ENCODE data around the gene GTF2H1. TPM values are rescaled to one million over a fixed set of nuclear protein-coding genes. Genes with fewer than 3 reads are reported as not detected.

The GTF2H1 gene
- total and polyA plus RNA-seq, 9 of the 15 experiments (the other 6 are each of a cell fraction or from before 2014, with no cell fraction given) = 56.9 to 126 (median 92.1) TPM

DNA sequence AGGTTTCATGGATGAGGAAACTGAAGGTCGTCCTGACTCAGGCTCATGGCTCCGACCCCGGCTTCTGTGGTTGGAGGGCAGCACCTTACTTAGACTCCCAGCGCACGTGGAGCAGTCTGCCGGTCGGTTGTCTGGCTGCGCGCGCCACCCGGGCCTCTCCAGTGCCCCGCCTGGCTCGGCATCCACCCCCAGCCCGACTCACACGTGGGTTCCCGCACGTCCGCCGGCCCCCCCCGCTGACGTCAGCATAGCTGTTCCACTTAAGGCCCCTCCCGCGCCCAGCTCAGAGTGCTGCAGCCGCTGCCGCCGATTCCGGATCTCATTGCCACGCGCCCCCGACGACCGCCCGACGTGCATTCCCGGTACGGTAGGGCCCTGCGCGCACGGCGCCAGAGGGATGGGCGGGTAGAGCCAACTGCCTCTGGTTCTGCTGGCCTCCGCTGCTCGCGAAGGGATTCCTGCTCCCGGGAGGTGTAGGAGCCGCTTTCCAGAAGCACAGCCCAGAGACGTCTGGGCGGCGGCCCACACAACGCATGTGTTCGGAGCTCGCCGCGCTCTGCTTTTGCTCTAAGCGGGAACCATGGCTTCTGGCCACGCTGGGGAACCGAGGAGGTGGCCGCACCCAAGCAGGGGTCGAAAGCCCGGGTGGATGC, 72.0 kb downstream of the GTF2H1 start, which contains the start of gene LDHA (continued):
- TF ChIP-seq MGA (IDR thresholded peaks at IDR 0.05) (peak; percentile 98), HMBOX1 (IDR thresholded peaks at IDR 0.05) (no peak), CC2D1A (IDR thresholded peaks at IDR 0.05) (no peak), ILK (tag; IDR thresholded peaks at IDR 0.05; ENCODE audit: borderline replicate concordance, low read depth) (no peak), ZNF785 (CRISPR knock-in tag; IDR thresholded peaks at IDR 0.05) (no peak), SAFB (IDR thresholded peaks at IDR 0.05; ENCODE audit: borderline replicate concordance, low read depth, low read length) (no peak), CXXC5 (CRISPR knock-in tag; IDR thresholded peaks at IDR 0.05) (peak; percentile 96), RB1 (IDR thresholded peaks at IDR 0.05; ENCODE audit: low read depth) (peak; percentile 80; the same call in 1 of the 2 replicates), GABPB1 (CRISPR knock-in tag; IDR thresholded peaks at IDR 0.05) (peak; percentile 76; the same call in 1 of the 2 replicates), ZNF282 (CRISPR knock-in tag; IDR thresholded peaks at IDR 0.05) (0 out of 2 replicates have a peak, but pooled peaks have one; percentile 72), MYC (IDR thresholded peaks at IDR 0.05; ENCODE audit: low read depth, low read length) (peak; percentile 98), MYC (CRISPR knock-in tag; IDR thresholded peaks at IDR 0.05; ENCODE audit: borderline replicate concordance, low read depth) (peak; percentile 70; the same call in 1 of the 2 replicates), SUPT5H (IDR thresholded peaks at IDR 0.05) (peak; percentile 98)
- TF ChIP-seq, protein P1, sequence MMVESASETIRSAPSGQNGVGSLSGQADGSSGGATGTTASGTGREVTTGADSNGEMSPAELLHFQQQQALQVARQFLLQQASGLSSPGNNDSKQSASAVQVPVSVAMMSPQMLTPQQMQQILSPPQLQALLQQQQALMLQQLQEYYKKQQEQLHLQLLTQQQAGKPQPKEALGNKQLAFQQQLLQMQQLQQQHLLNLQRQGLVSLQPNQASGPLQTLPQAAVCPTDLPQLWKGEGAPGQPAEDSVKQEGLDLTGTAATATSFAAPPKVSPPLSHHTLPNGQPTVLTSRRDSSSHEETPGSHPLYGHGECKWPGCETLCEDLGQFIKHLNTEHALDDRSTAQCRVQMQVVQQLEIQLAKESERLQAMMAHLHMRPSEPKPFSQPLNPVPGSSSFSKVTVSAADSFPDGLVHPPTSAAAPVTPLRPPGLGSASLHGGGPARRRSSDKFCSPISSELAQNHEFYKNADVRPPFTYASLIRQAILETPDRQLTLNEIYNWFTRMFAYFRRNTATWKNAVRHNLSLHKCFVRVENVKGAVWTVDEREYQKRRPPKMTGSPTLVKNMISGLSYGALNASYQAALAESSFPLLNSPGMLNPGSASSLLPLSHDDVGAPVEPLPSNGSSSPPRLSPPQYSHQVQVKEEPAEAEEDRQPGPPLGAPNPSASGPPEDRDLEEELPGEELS (CRISPR knock-in tag; IDR thresholded peaks at IDR 0.05; ENCODE audit: borderline replicate concordance) = peak; percentile 69; the same call in 1 of the 2 replicates

All from K562 (cell line).